Ramos (cell line): Measurements from ENCODE around the gene ACVR2A.

ENCODE experiments used
- in situ Hi-C: fragments of 300-500 bp; cut with MboI; formaldehyde crosslinking; loops from one replicate; pipeline ENCODE4 v1.14.3; 2022; ENCODE audit warnings: low sequenced_read_pairs; ENCODE audit not compliant: unreplicated experiment

The ACVR2A gene

GRCh38 chr2:147916067-147916466 lies 71.2 kb downstream of the ACVR2A start:
- in situ Hi-C loops = loop anchor here (10.0 to 25.0 kb wide), 2 partner anchors 831 to 1179 kb away; no protein-coding TSS in a partner anchor

GRCh38 chr2:147916723-147917122 lies 71.9 kb downstream of the ACVR2A start:
- in situ Hi-C loops = loop anchor here (10.0 to 25.0 kb wide), 2 partner anchors 832 to 1179 kb away; no protein-coding TSS in a partner anchor

- in situ Hi-C loops = loop anchor here (10.0 to 25.0 kb wide), 2 partner anchors 832 to 1180 kb away; no protein-coding TSS in a partner anchor
Measured at GRCh38 chr2:147917161-147917560, 72.3 kb downstream of the ACVR2A start.

- in situ Hi-C loops = loop anchor here (25.0 kb wide), 1 partner anchor 1187 kb away; no protein-coding TSS in a partner anchor
Measured at GRCh38 chr2:147923846-147924245, 79.0 kb downstream of the ACVR2A start.

- in situ Hi-C loops = loop anchor here (25.0 kb wide), 1 partner anchor 1187 kb away; no protein-coding TSS in a partner anchor
Measured at GRCh38 chr2:147924647-147925046, 79.8 kb downstream of the ACVR2A start.

GRCh38 chr2:147925886-147926285 lies 81.1 kb downstream of the ACVR2A start:
- in situ Hi-C loops = no loop called here

- in situ Hi-C loops = no loop called here
Measured at GRCh38 chr2:147927053-147927588, 82.3 kb downstream of the ACVR2A start.

- in situ Hi-C loops = no loop called here
Measured at GRCh38 chr2:147933931-147934330, 89.1 kb downstream of the ACVR2A start.

GRCh38 chr2:147934881-147935620 lies 90.2 kb downstream of the ACVR2A start:
- in situ Hi-C loops = no loop called here

- in situ Hi-C loops = no loop called here
Measured at GRCh38 chr2:147937744-147938349, 93.0 kb downstream of the ACVR2A start.

- in situ Hi-C loops = no loop called here
Measured at GRCh38 chr2:147939313-147939712, 94.5 kb downstream of the ACVR2A start.

- in situ Hi-C loops = no loop called here
Measured at GRCh38 chr2:147945660-147946059, 100.8 kb downstream of the ACVR2A start.

GRCh38 chr2:147952118-147952517 lies 107.3 kb downstream of the ACVR2A start:
- in situ Hi-C loops = no loop called here

- in situ Hi-C loops = no loop called here
Measured at GRCh38 chr2:147968571-147968970, 123.7 kb downstream of the ACVR2A start.

GRCh38 chr2:147976102-147976501 lies 131.3 kb downstream of the ACVR2A start:
- in situ Hi-C loops = loop anchor here (25.0 kb wide), 1 partner anchor 536 kb away; no protein-coding TSS in a partner anchor

GRCh38 chr2:147977679-147978078 lies 132.8 kb downstream of the ACVR2A start:
- in situ Hi-C loops = loop anchor here (25.0 kb wide), 1 partner anchor 535 kb away; no protein-coding TSS in a partner anchor
